Measurements from ENCODE around the gene C2CD4C. TPM values are rescaled to one million over a fixed set of nuclear protein-coding genes. Genes with fewer than 3 reads are reported as not detected.

Gene C2CD4C
- total RNA-seq, 6 donors from 2014 or later = 0.76 to 2.1 (median 1.6) TPM

- H3K27ac ChIP-seq = no peak overlapping the region
- H3K4me1 ChIP-seq = no peaks in the 10 kb centered on the region
- H3K36me3 ChIP-seq = no peaks in the 10 kb centered on the region
- peaks cover 0 to 4% (median 0%) of the 10 kb centered on the region in 4 donors for H3K9me3 ChIP-seq
- H3K27me3 ChIP-seq = no peaks in the 10 kb centered on the region
- H3K4me3 ChIP-seq = no peak overlapping the region
- 71 to 91% methylated on average over 2 of the region's 2 CpGs for WGBS, 2 donors
- TF ChIP-seq EP300 (IDR thresholded peaks at IDR 0.05) (no peak), POLR2AphosphoS5 (IDR thresholded peaks at IDR 0.05) (no peak), POLR2A (IDR thresholded peaks at IDR 0.05) (no peak)
- TF ChIP-seq, protein P1, sequence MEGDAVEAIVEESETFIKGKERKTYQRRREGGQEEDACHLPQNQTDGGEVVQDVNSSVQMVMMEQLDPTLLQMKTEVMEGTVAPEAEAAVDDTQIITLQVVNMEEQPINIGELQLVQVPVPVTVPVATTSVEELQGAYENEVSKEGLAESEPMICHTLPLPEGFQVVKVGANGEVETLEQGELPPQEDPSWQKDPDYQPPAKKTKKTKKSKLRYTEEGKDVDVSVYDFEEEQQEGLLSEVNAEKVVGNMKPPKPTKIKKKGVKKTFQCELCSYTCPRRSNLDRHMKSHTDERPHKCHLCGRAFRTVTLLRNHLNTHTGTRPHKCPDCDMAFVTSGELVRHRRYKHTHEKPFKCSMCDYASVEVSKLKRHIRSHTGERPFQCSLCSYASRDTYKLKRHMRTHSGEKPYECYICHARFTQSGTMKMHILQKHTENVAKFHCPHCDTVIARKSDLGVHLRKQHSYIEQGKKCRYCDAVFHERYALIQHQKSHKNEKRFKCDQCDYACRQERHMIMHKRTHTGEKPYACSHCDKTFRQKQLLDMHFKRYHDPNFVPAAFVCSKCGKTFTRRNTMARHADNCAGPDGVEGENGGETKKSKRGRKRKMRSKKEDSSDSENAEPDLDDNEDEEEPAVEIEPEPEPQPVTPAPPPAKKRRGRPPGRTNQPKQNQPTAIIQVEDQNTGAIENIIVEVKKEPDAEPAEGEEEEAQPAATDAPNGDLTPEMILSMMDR (IDR thresholded peaks at IDR 0.05) = no peak
- DNase-seq = no peak
- ATAC-seq (ENCODE audit: low FRiP score in 2 of 2) = no peak
Measured at GRCh38 chr19:391207-391557, 17.8 kb downstream of the C2CD4C start.

- Histone ChIP-seq H3K27ac (no peak overlapping the region), H3K4me1 (no peaks in the 10 kb centered on the region), H3K27me3 (no peaks in the 10 kb centered on the region), H3K36me3 (no peaks in the 10 kb centered on the region), H3K4me3 (no peak overlapping the region), H3K9me3 (peaks cover 0 to 3% (median 0%) of the 10 kb centered on the region in 4 donors)
- WGBS, 2 donors = 69 to 85% methylated on average over 5 to 30 of the region's 30 CpGs
- ATAC-seq (ENCODE audit: low FRiP score in 2 of 2) = no peak
- TF ChIP-seq POLR2A (IDR thresholded peaks at IDR 0.05) = no peak
- TF ChIP-seq, protein P1 (IDR thresholded peaks at IDR 0.05) = no peak
- no peak for TF ChIP-seq EP300 (IDR thresholded peaks at IDR 0.05)
- no peak for TF ChIP-seq POLR2AphosphoS5 (IDR thresholded peaks at IDR 0.05)
- DNase-seq = peak in 1 of 2 donors; percentile 10
Measured at GRCh38 chr19:390386-391206, 18.4 kb downstream of the C2CD4C start.

GRCh38 chr19:389935-390289 is 19.0 kb downstream of the C2CD4C start:
- H3K9me3 ChIP-seq = no peaks in the 10 kb centered on the region
- H3K36me3 ChIP-seq = no peaks in the 10 kb centered on the region
- no peak for ATAC-seq (ENCODE audit: low FRiP score in 2 of 2)
- peak in 1 of 2 donors; percentile 6 for DNase-seq
- H3K4me1 ChIP-seq = no peaks in the 10 kb centered on the region
- WGBS, 2 donors = 78 to 87% methylated on average over 9 to 11 of the region's 12 CpGs
- TF ChIP-seq EP300 (IDR thresholded peaks at IDR 0.05) (no peak), POLR2AphosphoS5 (IDR thresholded peaks at IDR 0.05) (no peak), POLR2A (IDR thresholded peaks at IDR 0.05) (no peak)
- TF ChIP-seq, protein P1 (IDR thresholded peaks at IDR 0.05) = no peak
- no peak overlapping the region for H3K27ac ChIP-seq
- H3K27me3 ChIP-seq = no peaks in the 10 kb centered on the region
- H3K4me3 ChIP-seq = no peak overlapping the region

DNA sequence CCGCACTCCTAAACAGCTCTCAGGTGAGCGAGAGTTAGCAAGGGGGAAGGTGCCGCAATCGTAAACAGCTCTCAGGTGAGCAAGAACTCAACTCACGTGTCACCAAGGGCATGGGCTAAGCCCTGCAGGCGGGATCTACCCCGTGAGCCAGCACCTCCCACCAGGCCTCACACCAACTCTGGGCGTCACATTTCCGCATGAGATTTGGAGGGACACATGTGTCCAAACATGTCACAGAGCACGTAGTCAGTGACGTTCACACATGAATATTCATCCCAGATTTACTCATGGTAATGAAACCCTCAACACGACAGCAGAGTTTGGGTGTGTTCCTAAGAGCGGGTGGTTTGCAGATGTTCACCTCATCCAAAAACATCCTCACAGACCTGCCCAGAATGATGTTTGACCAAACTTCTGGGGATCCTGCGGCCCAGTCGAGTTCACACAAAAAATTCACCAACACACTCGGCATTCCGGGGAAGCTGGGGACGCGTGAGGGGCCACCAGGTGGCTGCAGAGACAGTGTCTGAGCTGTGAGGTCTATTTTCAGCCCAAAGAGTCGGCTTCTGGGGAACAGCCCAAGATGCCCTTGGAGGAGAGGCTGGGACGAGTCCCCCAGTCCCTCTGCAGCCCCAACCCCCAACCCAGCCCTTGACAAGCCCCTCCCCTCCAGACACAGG is 19.6 kb downstream of the C2CD4C start:
- Histone ChIP-seq H3K4me1 (no peaks in the 10 kb centered on the region), H3K27me3 (no peaks in the 10 kb centered on the region), H3K4me3 (no peak overlapping the region), H3K9me3 (no peaks in the 10 kb centered on the region), H3K27ac (no peak overlapping the region), H3K36me3 (no peaks in the 10 kb centered on the region)
- TF ChIP-seq POLR2A (IDR thresholded peaks at IDR 0.05) = no peak
- TF ChIP-seq, protein P1 (IDR thresholded peaks at IDR 0.05) = no peak
- TF ChIP-seq POLR2AphosphoS5 (IDR thresholded peaks at IDR 0.05) = no peak
- TF ChIP-seq EP300 (IDR thresholded peaks at IDR 0.05) = no peak
- 74 to 86% methylated on average over 16 to 20 of the region's 21 CpGs for WGBS, 2 donors
- DNase-seq = peak in 1 of 2 donors; percentile 8
- peak in 1 of 2 donors; percentile 66 for ATAC-seq (ENCODE audit: low FRiP score in 2 of 2)

Data from upper lobe of left lung (tissue), 6 donors.